GM21423 (cell line): ENCODE measurements around the gene ANKRD44.
"Not testable (repeated sequence)": the region's sequence is repeated elsewhere in the genome, so short reads cannot be mapped to it uniquely, and the experiment has no call there.

Experiments
- ATAC-seq: cut with Tn5 transposase; IDR thresholded peaks from one replicate; pipeline ENCODE4 v1.9.1; 2021; ENCODE audit warnings: mild to moderate bottlenecking, moderate library complexity; ENCODE audit not compliant: unreplicated experiment

ANKRD44 gene

DNA sequence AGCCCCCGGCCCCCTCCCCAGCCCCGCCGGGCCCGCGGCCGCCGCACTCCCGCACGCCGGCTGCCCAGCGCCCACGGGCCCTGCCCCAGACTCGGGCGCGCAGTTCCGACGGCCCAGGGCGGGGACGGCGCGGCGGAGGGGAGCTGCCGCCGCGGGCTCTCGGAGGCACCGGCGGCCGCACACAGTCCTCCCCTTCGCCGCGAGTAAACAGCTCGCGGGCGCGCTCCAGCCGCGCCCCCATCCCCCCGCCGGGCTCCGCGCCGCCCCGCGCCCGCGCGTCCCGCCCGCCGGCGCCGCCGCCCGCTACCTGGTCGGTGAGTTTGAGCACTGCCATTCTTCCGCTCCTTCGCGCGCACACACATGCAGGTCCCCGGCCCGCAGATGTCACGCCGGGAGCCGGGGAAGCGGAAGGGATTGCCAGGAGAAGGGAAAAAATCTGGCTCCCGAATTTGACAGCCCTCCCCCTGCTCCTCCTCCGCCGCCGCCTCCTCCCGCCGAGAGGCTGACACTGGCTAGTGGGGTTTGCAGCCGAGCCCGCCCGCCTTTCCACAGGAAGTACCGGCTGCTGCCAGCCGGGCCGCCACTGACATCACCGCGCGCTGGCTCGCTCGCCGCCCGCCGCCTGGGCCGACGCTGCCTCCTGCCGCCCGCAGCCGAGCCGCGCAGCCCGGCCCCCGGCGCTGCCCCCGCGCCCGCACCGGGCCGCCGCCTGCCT is at the start of gene ANKRD44:
ANKRD44 (minus strand) TSS at position 510 of the 715 bp plus-strand sequence; CDS start at position 334, 176 bp downstream.
- ATAC-seq, result peak; percentile 60

DNA sequence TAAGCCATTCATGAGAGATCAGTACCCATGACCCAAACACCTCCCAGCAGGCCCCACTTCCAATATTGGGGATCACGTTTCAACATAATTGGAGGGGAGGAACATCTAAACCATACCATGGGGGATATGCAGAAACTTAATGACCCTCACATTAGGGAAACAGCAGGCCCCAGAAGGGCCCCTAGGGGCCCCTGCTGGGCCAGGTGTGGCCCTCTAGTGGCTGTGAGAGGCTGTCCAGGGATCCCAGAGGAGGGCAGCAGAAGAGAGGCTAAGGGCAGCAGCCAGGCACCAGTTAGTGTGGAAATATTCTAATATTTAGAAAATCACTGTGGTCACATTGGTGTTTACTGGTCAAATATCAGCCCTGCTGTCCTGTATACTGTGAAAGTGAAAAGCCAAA is 49.3 kb upstream of the ANKRD44 start:
- ATAC-seq, result no peak

DNA sequence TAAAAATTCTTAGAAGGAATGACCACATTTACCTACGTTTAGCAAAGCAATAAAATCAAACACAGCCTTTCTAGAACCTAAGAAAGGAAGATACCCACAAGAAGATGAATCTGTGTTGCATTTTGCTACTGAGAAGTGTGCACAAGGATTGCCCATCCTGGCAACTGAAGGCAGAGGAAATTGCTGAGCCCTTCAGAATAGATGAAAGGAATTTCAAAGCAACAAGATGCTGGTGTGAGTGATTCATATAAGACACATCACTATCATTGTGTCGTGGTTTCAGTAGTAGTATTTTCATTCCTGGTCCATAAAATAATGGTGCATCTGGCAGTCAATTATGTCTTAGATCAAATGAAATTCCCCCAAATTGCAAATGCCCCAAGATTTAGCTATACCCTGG is 48.4 kb upstream of the ANKRD44 start:
- ATAC-seq, result no peak

DNA sequence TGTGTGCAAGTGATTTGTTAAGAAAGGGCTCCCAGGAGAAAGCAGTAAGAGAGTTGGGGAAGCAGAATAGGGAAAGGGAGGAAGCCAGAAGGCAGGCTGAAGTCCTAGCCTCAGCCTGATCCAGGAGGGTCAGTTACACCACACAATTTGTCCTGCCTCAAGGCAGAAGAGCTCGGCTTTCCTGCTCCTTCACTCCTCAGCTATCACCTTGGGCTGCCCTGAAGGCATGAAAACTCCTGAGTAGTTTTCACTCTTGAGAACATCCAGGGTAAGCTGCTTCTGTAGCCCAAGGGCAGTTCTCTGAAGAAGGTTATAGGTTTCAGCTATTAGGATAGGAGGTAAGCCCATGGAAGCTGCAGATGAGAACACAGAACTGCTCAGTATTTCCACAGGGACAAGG is 47.4 kb upstream of the ANKRD44 start:
- ATAC-seq, result no peak

DNA sequence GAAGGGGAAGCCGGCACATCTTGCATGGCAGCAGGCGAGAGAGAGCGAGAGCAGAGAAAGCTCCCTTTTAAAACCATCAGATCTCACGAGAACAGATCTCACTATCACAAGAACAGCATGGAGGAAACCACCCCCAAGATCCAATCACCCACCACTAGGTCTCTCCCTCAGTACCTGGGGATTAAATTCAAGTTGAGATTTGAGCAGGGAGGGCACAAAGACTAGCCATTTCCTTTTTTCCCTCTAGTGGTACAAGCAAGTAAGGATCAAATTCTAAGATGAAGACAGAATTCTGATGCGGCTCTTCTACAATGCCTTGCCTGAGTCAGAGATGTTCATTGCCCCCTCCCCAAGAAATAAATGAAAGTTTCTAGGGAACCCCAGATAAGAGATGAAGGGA is 45.6 kb upstream of the ANKRD44 start:
- ATAC-seq, result no peak

DNA sequence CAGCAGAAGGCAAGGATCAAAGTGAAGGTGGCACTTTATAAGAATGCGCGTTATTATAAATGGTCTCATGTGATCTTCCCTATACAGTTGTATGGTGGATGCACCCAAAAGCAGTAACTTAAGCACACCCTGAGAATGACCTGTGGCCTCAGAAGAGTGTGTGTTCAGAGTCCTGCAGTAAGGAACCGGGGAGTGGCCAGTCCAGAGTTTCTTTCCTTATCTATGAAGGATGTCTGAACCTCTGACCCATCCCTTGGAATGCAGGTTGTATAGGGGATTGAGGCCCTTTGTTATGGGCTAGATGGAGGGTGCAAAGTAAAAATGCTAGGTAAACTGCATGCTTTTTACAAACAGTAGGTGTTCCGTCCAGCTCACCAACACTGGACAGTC is 43.6 kb upstream of the ANKRD44 start:
- ATAC-seq, result no peak

DNA sequence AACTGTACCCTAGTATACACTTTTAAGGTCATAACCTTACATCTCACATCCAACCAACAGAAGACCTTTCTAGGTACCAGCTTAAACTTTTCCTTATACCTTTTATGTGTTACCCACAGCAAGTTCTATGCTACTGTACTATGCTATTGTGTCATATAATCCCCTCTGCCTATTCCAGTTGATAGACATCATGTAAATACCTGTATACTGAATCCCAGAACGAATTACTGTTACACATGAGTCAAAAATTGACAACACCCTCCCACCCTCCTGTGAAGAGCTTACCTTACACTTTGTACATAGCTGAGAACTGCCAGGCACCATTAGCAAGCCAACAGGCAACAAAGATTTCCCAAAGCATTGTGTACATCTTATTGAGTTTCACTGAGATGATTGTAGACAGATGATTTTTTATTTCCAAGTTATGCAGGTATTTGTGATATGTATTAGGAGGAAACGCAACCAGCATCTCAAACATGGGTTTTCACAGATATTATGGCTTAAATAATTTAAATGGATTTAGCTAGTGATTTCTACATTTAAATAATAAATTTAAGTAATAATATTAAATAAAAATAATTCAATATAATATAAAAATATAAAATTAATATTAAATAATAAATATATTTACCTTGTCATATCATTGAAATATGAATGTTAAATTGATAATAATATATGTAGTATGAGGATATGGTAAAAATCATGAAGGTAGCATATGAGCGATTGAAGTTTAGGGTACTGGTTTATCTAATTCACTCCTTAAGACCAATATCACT is 43.0 kb upstream of the ANKRD44 start:
- no peak for ATAC-seq

- ATAC-seq, result no peak
Observed at GRCh38 chr2:197349699-197350098, 39.1 kb upstream of the ANKRD44 start.

DNA sequence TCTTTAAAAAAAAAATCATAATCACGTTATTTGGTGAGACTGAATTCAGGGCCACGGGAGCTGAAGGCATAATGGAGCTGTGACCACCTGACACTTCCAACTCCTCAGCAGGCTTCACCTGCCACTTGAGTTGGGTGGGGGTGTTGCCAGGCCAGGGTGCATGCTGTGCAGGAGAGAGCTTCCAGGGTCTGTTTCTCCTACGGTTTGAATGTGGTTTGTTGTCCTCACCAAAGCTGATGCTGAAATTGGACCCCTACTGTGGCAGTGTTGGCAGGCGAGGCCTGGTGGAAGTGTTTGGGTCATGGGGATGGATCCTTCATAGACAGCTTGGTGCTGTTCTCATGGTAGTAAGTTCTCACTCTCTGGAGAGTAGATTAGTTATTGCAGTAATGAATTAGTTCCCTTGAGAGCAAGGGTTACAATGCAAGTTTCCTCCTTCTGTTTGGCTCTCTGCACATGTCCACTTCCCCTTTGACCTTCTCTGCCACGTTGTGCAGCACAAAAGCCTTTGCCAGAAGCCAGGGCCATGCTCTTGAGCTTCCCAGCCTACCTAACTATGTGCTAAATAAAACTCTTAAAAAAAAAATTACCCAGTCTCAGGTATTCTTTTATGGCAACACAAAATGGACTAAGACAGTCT is 38.3 kb upstream of the ANKRD44 start:
- ATAC-seq, result no peak

DNA sequence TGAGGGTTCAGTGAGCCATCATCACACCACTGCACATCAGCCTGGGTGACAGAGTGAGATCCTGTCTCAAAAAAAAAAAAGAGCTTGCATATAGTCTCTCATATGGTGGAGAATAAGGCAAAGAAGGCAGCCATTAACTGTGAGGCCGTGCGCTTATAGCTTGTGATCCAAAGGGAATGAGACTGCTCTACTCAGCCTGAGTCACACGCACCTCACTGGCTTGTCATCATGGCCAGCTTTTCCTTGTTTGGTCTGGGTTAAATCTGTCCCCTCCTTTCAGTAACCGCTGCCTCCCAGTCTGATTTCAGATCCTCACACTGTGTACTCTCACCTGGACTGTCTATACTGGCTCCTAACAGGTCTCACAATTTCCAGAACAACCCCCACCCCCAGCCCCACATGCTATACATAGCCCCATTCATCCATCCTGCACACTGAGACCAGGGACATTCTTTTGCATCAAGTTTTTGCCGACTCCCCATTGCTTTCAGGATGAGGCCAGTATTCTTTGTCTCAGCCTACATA is 35.3 kb upstream of the ANKRD44 start:
- ATAC-seq, result no peak

GRCh38 chr2:197343968-197344367 is 33.4 kb upstream of the ANKRD44 start:
- not testable (repeated sequence) for ATAC-seq

DNA sequence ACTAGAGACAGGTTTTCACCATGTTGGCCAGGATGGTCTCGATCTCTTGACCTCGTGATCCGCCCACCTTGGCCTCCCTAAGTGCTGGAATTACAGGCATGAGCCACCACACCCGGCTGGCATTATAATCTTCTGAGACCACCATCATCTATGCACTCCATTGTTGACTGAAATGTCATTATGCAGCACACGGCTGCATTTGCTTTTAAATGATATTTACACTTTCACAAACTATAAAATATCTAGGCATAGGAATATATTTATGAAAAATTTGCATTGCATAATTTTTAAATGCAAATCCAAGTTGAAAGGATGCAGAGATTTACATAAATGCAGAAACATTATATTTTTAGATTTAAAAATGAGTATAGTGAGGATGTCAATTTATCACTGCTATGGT is 30.0 kb upstream of the ANKRD44 start:
- ATAC-seq, result no peak

DNA sequence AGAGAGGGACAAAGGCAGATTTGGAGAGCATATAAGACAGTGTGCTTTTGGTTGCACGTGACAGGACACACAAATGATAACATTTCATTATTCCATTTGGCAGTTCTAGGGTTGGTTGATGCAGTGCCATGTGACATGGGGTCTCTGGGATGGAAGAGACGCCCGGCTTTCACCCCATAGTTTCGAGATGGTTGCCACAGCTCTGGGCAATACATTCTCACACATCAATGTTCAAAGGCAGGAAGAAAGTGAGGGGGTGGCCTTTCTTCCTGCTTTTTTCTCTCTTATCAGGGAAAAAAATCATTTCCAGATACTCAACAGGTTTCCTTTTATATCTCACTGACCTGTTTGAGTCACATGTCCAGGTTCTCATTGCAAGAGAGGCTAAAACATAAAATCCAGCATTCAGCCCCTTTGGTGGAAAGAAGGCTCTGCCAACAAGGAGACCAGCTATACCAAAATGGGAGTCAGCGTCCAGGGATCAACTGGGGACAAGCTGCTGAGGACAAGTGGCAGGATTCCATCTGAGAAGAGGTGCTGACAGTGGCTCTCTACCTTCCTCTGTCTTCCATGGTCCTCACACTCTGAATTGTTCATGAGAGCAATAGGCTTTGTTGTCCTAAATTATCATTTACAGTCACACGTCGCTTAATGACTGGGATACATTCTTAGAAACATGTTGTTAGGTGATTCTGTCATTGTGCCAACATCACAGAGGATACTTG is 29.1 kb upstream of the ANKRD44 start:
- ATAC-seq, result no peak

DNA sequence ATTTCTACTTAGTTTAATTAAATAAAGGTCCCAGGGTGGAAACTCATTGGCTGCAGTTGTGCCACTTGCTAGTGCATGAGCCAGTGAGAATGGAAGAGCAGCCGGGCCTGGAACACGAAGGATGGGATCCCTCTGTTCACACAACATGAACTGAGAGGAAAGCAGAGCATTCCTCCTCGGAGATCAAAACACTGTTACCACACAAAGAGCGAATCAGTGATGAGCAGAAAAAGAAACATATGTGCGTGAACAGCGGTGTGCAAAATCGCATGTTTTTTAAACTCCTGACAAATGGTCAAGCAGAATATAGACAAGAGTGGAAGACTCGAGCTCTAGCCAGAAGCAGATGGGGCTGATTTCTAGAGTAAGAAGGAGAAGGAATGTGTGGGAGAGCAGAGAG is 28.4 kb upstream of the ANKRD44 start:
- ATAC-seq, result no peak

DNA sequence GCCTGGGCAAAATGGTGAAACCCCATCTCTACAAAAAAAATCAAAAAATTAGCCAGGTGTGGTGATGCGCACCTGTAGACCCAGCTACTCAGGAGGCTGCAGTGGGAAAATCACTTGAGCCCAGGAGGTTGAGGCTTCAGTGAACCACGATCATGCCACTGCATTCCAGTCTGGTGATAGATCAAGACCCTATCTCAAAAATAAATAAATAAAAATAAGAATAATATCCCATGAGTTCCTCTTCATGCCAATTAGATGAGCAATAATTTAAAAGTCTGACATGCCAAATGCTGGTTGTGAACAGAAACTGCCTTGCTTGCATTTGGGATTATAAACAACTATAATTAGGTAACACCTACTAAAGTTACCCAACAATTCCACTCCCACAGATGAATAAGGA is 22.1 kb upstream of the ANKRD44 start:
- ATAC-seq, result no peak

- no peak for ATAC-seq
Observed at GRCh38 chr2:197328461-197328860, 17.9 kb upstream of the ANKRD44 start.

GRCh38 chr2:197327472-197328098 is 17.0 kb upstream of the ANKRD44 start:
- no peak for ATAC-seq

DNA sequence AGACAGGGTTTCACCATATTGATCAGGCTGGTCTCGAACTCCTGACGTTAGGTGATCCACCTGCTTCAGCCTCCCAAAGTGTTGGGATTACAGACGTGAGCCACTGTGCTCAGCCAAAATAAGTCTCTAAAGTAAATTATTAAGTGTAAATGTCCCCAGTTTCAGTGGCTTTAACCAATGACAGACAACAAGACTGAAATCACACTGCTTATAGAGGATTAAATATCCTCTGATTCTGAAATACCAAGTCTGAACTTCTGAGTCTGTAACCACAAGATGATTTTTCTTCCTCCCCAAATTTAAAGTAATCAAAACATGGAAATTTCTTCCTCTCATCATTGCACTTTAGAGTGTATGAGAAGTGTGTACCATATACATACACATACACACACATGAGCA is 16.5 kb upstream of the ANKRD44 start:
- ATAC-seq, result no peak

GRCh38 chr2:197324801-197325200 is 14.2 kb upstream of the ANKRD44 start:
- ATAC-seq, result peak; percentile 88
